OCI-LY1 (cell line): ENCODE results near the gene CALHM2.

Experiments
- H2AFZ ChIP-seq: fragments of 200-600 bp; sonication (generic), shearing (Covaris generic); 2 replicates; pipeline ENCODE4 v1.6.0; 2014; ENCODE audit warnings: antibody characterized with exemption, mild to moderate bottlenecking, low read length
- H3F3A ChIP-seq: fragments of 200-600 bp; sonication (generic), shearing (Covaris generic); 2 replicates; pipeline ENCODE4 v1.6.0; 2014; ENCODE audit warnings: mild to moderate bottlenecking, antibody characterized with exemption, low read length, moderate library complexity; ENCODE audit not compliant: insufficient read depth
- H3K27ac ChIP-seq: fragments of 200-600 bp; sonication (generic); 2 replicates; pipeline ENCODE4 v1.5.1; 2014; ENCODE audit warnings: low read length, mixed run types, mild to moderate bottlenecking, low read depth; ENCODE audit not compliant: poor library complexity, severe bottlenecking
- H3K27me3 ChIP-seq: fragments of 200-600 bp; sonication (generic); 2 replicates; pipeline ENCODE4 v1.6.0; 2014; ENCODE audit warnings: antibody characterized with exemption, mild to moderate bottlenecking, low read length, moderate library complexity; ENCODE audit not compliant: insufficient read depth
- H3K36me3 ChIP-seq: fragments of 200-600 bp; sonication (generic); 2 replicates; pipeline ENCODE4 v1.6.1; 2014; ENCODE audit warnings: mild to moderate bottlenecking, antibody characterized with exemption, low read length, moderate library complexity, mixed read lengths; ENCODE audit not compliant: insufficient read depth
- H3K4me1 ChIP-seq: fragments of 200-600 bp; sonication (generic); 2 replicates; pipeline ENCODE4 v1.5.1; 2014; ENCODE audit warnings: mild to moderate bottlenecking, low read length, moderate library complexity; ENCODE audit not compliant: insufficient read depth, severe bottlenecking
- H3K4me2 ChIP-seq: fragments of 200-600 bp; sonication (generic), shearing (Covaris generic); 2 replicates; pipeline ENCODE4 v1.6.1; 2014; ENCODE audit warnings: low read length
- H3K4me3 ChIP-seq: fragments of 200-600 bp; sonication (generic); 2 replicates; pipeline ENCODE4 v1.5.1; 2014; ENCODE audit warnings: low read length, low read depth, mild to moderate bottlenecking, mixed read lengths; ENCODE audit not compliant: poor library complexity, severe bottlenecking
- H3K79me2 ChIP-seq: fragments of 200-600 bp; shearing (Covaris generic); 2 replicates; pipeline ENCODE4 v1.6.1; 2016; ENCODE audit warnings: mixed run types, low read length, mixed read lengths; ENCODE audit not compliant: insufficient read depth
- H3K9ac ChIP-seq: fragments of 200-600 bp; sonication (generic), shearing (Covaris generic); 2 replicates; pipeline ENCODE4 v1.6.1; 2014; ENCODE audit warnings: mild to moderate bottlenecking, low read length, mixed read lengths
- H3K9me2 ChIP-seq: fragments of 200-600 bp; sonication (generic), shearing (Covaris generic); 2 replicates; pipeline ENCODE4 v1.6.1; 2014; ENCODE audit warnings: low read depth, mild to moderate bottlenecking, low read length, mixed read lengths
- H3K9me3 ChIP-seq: fragments of 200-600 bp; shearing (Covaris generic); 2 replicates; pipeline ENCODE4 v1.6.1; 2014; ENCODE audit warnings: low read length, mixed read lengths
- H4K20me1 ChIP-seq: fragments of 200-600 bp; sonication (generic), shearing (Covaris generic); 2 replicates; pipeline ENCODE4 v1.6.0; 2016; ENCODE audit warnings: mild to moderate bottlenecking, low read length; ENCODE audit not compliant: insufficient read depth
- CTCF ChIP-seq: fragments of 200-600 bp; sonication (generic), shearing (Covaris generic); IDR thresholded peaks from 2 replicates; pipeline ENCODE4 v1.5.1; 2017; ENCODE audit warnings: mild to moderate bottlenecking, antibody characterized with exemption, low read length, moderate library complexity, mixed read lengths
- EZH2 ChIP-seq: fragments of 200-600 bp; sonication (generic), shearing (Covaris generic); IDR thresholded peaks from 2 replicates; pipeline ENCODE4 v1.8.0; 2017; ENCODE audit warnings: borderline replicate concordance, mixed run types, mild to moderate bottlenecking, antibody characterized with exemption, low read length, moderate library complexity, mixed read lengths

Gene CALHM2

GRCh38 chr10:103439776-103440175, 12.4 kb downstream of the CALHM2 start:
- Histone ChIP-seq H3K4me2 (no peak overlapping the region), H3K27ac (no peak overlapping the region), H3K79me2 (no peaks in the 10 kb centered on the region), H4K20me1 (no peaks in the 10 kb centered on the region), H3F3A (no peaks in the 10 kb centered on the region), H2AFZ (no peak overlapping the region), H3K4me1 (no peaks in the 10 kb centered on the region), H3K27me3 (no peaks in the 10 kb centered on the region), H3K4me3 (no peak overlapping the region), H3K9me2 (no peaks in the 10 kb centered on the region), H3K9ac (no peak overlapping the region), H3K9me3 (no peaks in the 10 kb centered on the region), H3K36me3 (peaks cover 93% of the 10 kb centered on the region)
- TF ChIP-seq EZH2, result no peak

GRCh38 chr10:103433858-103434257, 18.3 kb downstream of the CALHM2 start:
- TF ChIP-seq EZH2 (no peak), CTCF (no peak)
- no peak overlapping the region for H3K27ac ChIP-seq

GRCh38 chr10:103431902-103432301, 20.3 kb downstream of the CALHM2 start:
- TF ChIP-seq CTCF, result no peak
- TF ChIP-seq EZH2, result no peak
- Histone ChIP-seq H3K27me3 (no peaks in the 10 kb centered on the region), H2AFZ (no peak overlapping the region), H3K9me2 (no peaks in the 10 kb centered on the region), H3K4me1 (no peaks in the 10 kb centered on the region), H3K9ac (no peak overlapping the region), H3K4me2 (no peak overlapping the region), H3K4me3 (no peak overlapping the region), H3K79me2 (no peaks in the 10 kb centered on the region), H4K20me1 (no peaks in the 10 kb centered on the region), H3K9me3 (no peaks in the 10 kb centered on the region), H3K27ac (no peak overlapping the region), H3F3A (no peaks in the 10 kb centered on the region), H3K36me3 (peaks cover 94% of the 10 kb centered on the region)

More at GRCh38 chr10:103433858-103434257, 18.3 kb downstream of the CALHM2 start:
- H3K27me3 ChIP-seq, result no peaks in the 10 kb centered on the region
- H3F3A ChIP-seq, result no peaks in the 10 kb centered on the region
- no peaks in the 10 kb centered on the region for H3K79me2 ChIP-seq
- no peaks in the 10 kb centered on the region for H3K4me1 ChIP-seq
- no peak overlapping the region for H3K4me3 ChIP-seq
- no peaks in the 10 kb centered on the region for H3K9me3 ChIP-seq
- no peak overlapping the region for H3K4me2 ChIP-seq
- H3K9me2 ChIP-seq, result no peaks in the 10 kb centered on the region
- no peak overlapping the region for H3K9ac ChIP-seq
- peaks cover 92% of the 10 kb centered on the region for H3K36me3 ChIP-seq
- no peaks in the 10 kb centered on the region for H4K20me1 ChIP-seq
- H2AFZ ChIP-seq, result no peak overlapping the region

- no peak overlapping the region for H3K9ac ChIP-seq
- no peak overlapping the region for H3K27ac ChIP-seq
- H3K9me3 ChIP-seq, result no peaks in the 10 kb centered on the region
- no peak for TF ChIP-seq EZH2
- TF ChIP-seq CTCF, result no peak
- no peaks in the 10 kb centered on the region for H3K79me2 ChIP-seq
- H2AFZ ChIP-seq, result no peak overlapping the region
- no peak overlapping the region for H3K4me2 ChIP-seq
- no peaks in the 10 kb centered on the region for H3K9me2 ChIP-seq
- no peaks in the 10 kb centered on the region for H3F3A ChIP-seq
- H3K27me3 ChIP-seq, result no peaks in the 10 kb centered on the region
- H3K4me3 ChIP-seq, result no peak overlapping the region
- H3K4me1 ChIP-seq, result no peaks in the 10 kb centered on the region
- H4K20me1 ChIP-seq, result no peaks in the 10 kb centered on the region
- peaks cover 95% of the 10 kb centered on the region for H3K36me3 ChIP-seq
Measured at GRCh38 chr10:103429647-103430046, 22.5 kb downstream of the CALHM2 start.
